Naive thymus-derived CD4-positive, alpha-beta T cell (primary cell): ENCODE measurements around the gene FBXO8. TPM values are rescaled to one million over a fixed set of nuclear protein-coding genes. Genes with fewer than 3 reads are reported as not detected.

Source experiments
- ATAC-seq: fragments of 150-1000 bp; cut with Tn5 transposase; 2 replicates; pipeline ENCODE4 v1.10.0; 2021; ENCODE audit warnings: mild to moderate bottlenecking, moderate library complexity
- CTCF ChIA-PET: fragments of 350-600 bp; sonication (Branson Sonifier 250); formaldehyde crosslinking; loops from one replicate; lab custom pipeline; 2021; ENCODE audit warnings: antibody characterized with exemption; lab: Charles Lee
- POLR2A ChIA-PET: fragments of 350-600 bp; sonication (Branson Sonifier 250); formaldehyde crosslinking; loops from one replicate; lab custom pipeline; 2021; ENCODE audit warnings: antibody characterized with exemption, inconsistent platforms; lab: Charles Lee
- DNase-seq, 9 donors: peaks; one replicate each; pipeline versions ENCODE4 v3.0.0 to v3.0.0-alpha.2; 2020 to 2022; ENCODE audit warnings: mixed read lengths in 1 of 9
- H3K27ac ChIP-seq: one replicate; pipeline ENCODE4 v1.7.0; 2013; ENCODE audit warnings: mild to moderate bottlenecking, low read depth, low read length, moderate library complexity
- H3K27me3 ChIP-seq, 2 donors: one replicate each; pipeline ENCODE4 v1.7.0; 2013; ENCODE audit warnings: low read length in 2 of 2, mild to moderate bottlenecking in 2 of 2, moderate library complexity in 2 of 2; ENCODE audit not compliant: control insufficient read depth in 2 of 2, insufficient read depth in 2 of 2
- H3K36me3 ChIP-seq, 3 experiments: 1 replicate in 2 of 3; 2 replicates in 1 of 3; pipeline ENCODE4 v1.7.0; 2013; ENCODE audit warnings: low read length in 3 of 3, mild to moderate bottlenecking in 3 of 3, moderate library complexity in 1 of 3; ENCODE audit not compliant: insufficient read depth in 3 of 3, control insufficient read depth in 2 of 3
- H3K4me1 ChIP-seq, 2 donors: one replicate each; pipeline ENCODE4 v1.7.0; 2013; ENCODE audit warnings: low read length in 2 of 2, mild to moderate bottlenecking in 2 of 2, moderate library complexity in 1 of 2; ENCODE audit not compliant: control insufficient read depth in 2 of 2, insufficient read depth in 2 of 2
- H3K4me3 ChIP-seq: 2 replicates; pipeline ENCODE4 v1.7.0; 2013; ENCODE audit warnings: mild to moderate bottlenecking, low read length
- H3K9me3 ChIP-seq, 3 experiments: 1 replicate in 2 of 3; 2 replicates in 1 of 3; pipeline ENCODE4 v1.7.0; 2013; ENCODE audit warnings: low read length in 3 of 3; ENCODE audit not compliant: control insufficient read depth in 2 of 3
- H3K27ac Mint-ChIP-seq, 9 donors: one replicate each; pipeline ENCODE4 v1.8.0; 2020 to 2022; ENCODE audit warnings: mixed read lengths in 9 of 9, mild to moderate bottlenecking in 8 of 9, moderate library complexity in 5 of 9, inconsistent platforms in 2 of 9
- H3K27me3 Mint-ChIP-seq, 5 donors: one replicate each; pipeline ENCODE4 v1.8.0; 2021 to 2022; ENCODE audit warnings: mixed read lengths in 5 of 5, mild to moderate bottlenecking in 1 of 5
- H3K36me3 Mint-ChIP-seq, 5 donors: one replicate each; pipeline ENCODE4 v1.8.0; 2020 to 2022; ENCODE audit warnings: mixed read lengths in 5 of 5, mild to moderate bottlenecking in 3 of 5, inconsistent platforms in 1 of 5
- H3K4me1 Mint-ChIP-seq, 7 donors: one replicate each; pipeline ENCODE4 v1.8.0; 2020 to 2022; ENCODE audit warnings: mixed read lengths in 7 of 7, mild to moderate bottlenecking in 3 of 7, inconsistent platforms in 1 of 7
- H3K4me3 Mint-ChIP-seq, 10 donors: one replicate each; pipeline ENCODE4 v1.8.0; 2020 to 2022; ENCODE audit warnings: mild to moderate bottlenecking in 10 of 10, mixed read lengths in 10 of 10, moderate library complexity in 6 of 10, inconsistent platforms in 2 of 10
- H3K9me3 Mint-ChIP-seq, 11 donors: one replicate each; pipeline ENCODE4 v1.8.0; 2020 to 2022; ENCODE audit warnings: mixed read lengths in 11 of 11, mild to moderate bottlenecking in 4 of 11, inconsistent platforms in 1 of 11, moderate library complexity in 1 of 11
- intact Hi-C, 2 donors: fragments of 100-400 bp; cut with micrococcal nuclease; formaldehyde crosslinking; loops; one replicate each; pipeline ENCODE4 v1.15.1; 2023
- polyA plus RNA-seq, 2 donors: library from polyadenylated mRNA; unstranded; fragments of 300-500 nt; fragmentation: Illumina TruSeq; gene quantifications; one replicate each; pipeline ENCODE4 v1.2.3, GENCODE V29; 2021
- total RNA-seq, 6 experiments: library from RNA in 5 of 6; stranded (reverse) in 5 of 6; gene quantifications; 1 replicate in 5 of 6; 2 replicates in 1 of 6; pipeline ENCODE4 v1.2.3 and lab custom pipeline; 2021 to 2026

FBXO8 gene, protein sequence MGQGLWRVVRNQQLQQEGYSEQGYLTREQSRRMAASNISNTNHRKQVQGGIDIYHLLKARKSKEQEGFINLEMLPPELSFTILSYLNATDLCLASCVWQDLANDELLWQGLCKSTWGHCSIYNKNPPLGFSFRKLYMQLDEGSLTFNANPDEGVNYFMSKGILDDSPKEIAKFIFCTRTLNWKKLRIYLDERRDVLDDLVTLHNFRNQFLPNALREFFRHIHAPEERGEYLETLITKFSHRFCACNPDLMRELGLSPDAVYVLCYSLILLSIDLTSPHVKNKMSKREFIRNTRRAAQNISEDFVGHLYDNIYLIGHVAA
- total RNA-seq (10 to 100 TPM; 10.4 to 25.7 (median 23.3) TPM), polyA plus RNA-seq (10 to 100 TPM; 13.8 to 17.3 TPM), total RNA-seq (lab: John Stamatoyannopoulos, UW) (11.3 reads per million, percentile 38 among the genes with 10 or more reads in this experiment)

DNA sequence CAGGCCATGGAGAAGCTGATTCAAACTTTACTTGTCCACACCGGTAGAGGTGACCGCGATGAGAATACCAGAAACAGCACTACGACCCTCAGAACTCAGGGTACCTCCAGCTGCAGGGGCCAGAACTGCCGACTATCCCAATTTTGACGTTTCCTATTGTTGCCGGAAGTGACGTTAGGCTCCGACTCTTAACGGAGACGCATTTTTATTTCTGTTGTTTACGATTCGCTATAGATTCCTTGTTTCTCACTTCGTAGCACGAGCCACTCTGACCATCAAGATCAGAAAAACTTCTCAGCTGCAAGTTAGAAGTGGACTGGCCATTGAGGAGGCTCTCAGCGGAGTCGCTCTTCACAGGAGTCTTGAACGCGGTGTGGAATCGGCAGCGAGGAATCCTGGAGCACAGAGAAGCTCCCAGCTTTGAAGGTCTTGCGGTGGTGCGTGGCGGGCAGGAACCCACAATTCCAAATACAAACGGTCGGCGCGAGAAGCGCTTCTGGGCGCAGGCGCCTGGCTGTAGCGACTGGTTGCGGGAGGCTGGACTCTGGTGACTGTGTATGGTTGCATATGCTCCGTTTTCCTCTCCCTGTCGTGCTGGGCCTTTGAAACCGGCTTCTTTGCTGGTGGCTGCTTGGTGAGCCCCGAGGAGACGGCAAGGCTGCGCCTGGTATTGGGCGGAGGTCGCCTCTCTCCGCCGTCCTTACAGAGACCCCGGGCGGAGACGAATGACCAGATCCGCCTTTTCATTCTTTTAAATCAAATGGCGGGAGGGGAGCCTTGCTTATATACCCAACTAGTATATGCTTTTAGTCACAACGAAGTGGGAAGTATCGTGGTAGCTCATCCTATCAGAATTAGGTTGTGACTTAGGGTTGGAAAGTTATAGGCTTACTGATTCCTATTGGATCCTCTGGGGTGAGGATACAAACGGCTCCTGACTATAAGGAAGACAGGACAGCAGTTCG is at the start of gene FBXO8, which contains the start of gene CEP44:
Gene FBXO8 (minus strand): TSS at position 161 of the 965 bp plus-strand sequence. CDS start 20,575 bp downstream, outside the sequence.
Gene CEP44 (plus strand): TSS at position 405 of the 965 bp plus-strand sequence. CDS start 15,211 bp downstream, outside the sequence.
- no peaks in the 10 kb centered on the region for H3K27me3 Mint-ChIP-seq
- ChIA-PET CTCF (interaction anchor here (1.6 kb wide), 1 partner anchor 863 kb away, joined by 4 read pairs; no protein-coding TSS in a partner anchor), POLR2A (interaction anchor here (0.5 to 1.8 kb wide), 10 partner anchors 14 to 950 kb away, joined by 3 to 8 read pairs (median 3); partner anchors contain the start of genes HMGB2 and SAP30)
- Histone ChIP-seq H3K27me3 (no peaks in the 10 kb centered on the region), H3K36me3 (peaks cover 0 to 11% (median 0%) of the 10 kb centered on the region in 3 experiments), H3K9me3 (peaks cover 0 to 4% (median 0%) of the 10 kb centered on the region in 3 experiments), H3K27ac (peak within 1 kb of the TSS; percentile 98), H3K4me1 (peaks cover 21 to 29% of the 10 kb centered on the region in 2 donors), H3K4me3 (peak within 1 kb of the TSS; percentile 99)
- DNase-seq (peak; percentile 52 to 85 (median 80)), ATAC-seq (peak; percentile 73)
- peak within 1 kb of the TSS; percentile 99 to 100 (median 100) for H3K27ac Mint-ChIP-seq
- intact Hi-C loops, result loop anchor here (1.0 to 10.0 kb wide), 13 partner anchors 35 to 1914 kb away; partner anchors contain the start of genes SPATA4 (in 2 of the 2), GALNT7 (in 1 of the 2), HMGB2 (in 1 of the 2) and HPGD (in 1 of the 2)
- H3K4me3 Mint-ChIP-seq, result peak within 1 kb of the TSS; percentile 91 to 100 (median 99)
- peaks cover 34 to 91% (median 81%) of the 10 kb centered on the region in 7 donors for H3K4me1 Mint-ChIP-seq
- peaks cover 0 to 6% (median 0%) of the 10 kb centered on the region in 11 donors for H3K9me3 Mint-ChIP-seq
- H3K36me3 Mint-ChIP-seq, result peaks cover 0 to 32% (median 19%) of the 10 kb centered on the region in 5 donors

DNA sequence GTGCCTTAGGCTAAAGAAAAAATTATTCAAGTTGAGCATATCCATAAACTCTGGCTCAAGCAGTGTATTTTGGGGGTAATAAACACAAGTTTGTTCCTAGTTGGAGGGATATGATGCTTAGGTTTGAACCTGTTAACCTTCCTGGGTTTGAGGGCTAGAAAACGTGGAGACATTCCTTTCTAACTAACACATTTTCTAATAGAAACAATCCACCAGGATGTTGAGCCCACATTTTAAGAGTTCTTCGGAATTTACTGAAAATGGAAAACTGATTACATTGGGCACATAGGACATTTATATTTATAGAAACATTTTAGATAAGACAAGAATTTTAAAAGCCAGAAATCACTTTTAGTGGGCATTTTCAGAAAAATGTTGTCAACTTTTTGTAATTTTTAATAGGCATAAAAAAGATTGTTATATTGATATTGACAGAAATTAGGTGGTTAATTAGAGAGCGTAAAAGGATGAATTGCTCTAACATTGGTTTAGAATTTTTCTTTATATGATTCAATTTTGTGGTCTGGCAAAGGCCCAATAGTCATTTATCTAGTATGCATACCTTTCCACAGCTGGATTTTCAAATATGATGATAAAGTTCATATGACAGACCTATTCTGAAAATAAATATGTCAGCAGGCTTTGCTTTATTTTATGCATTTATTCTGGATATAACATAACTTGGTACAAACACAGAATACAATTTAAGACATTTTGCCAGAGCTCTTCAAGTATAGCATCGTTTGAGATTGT is 49.5 kb upstream of the FBXO8 start:
- peaks cover 0 to 3% (median 0%) of the 10 kb centered on the region in 5 donors for H3K27me3 Mint-ChIP-seq
- no peaks in the 10 kb centered on the region for H3K36me3 ChIP-seq
- no peak overlapping the region for H3K4me3 ChIP-seq
- no peak overlapping the region for H3K4me3 Mint-ChIP-seq
- no peaks in the 10 kb centered on the region for H3K27me3 ChIP-seq
- H3K9me3 Mint-ChIP-seq, result peaks cover 0 to 1% (median 0%) of the 10 kb centered on the region in 11 donors
- no peak overlapping the region for H3K27ac ChIP-seq
- intact Hi-C loops, result no loop called here
- H3K27ac Mint-ChIP-seq, result no peak overlapping the region
- ATAC-seq (no peak), DNase-seq (no peak)
- CTCF ChIA-PET, result no interaction called here
- no peaks in the 10 kb centered on the region for H3K4me1 ChIP-seq
- POLR2A ChIA-PET, result no interaction called here
- H3K36me3 Mint-ChIP-seq, result peaks cover 0 to 5% (median 0%) of the 10 kb centered on the region in 5 donors
- no peaks in the 10 kb centered on the region for H3K9me3 ChIP-seq
- no peaks in the 10 kb centered on the region for H3K4me1 Mint-ChIP-seq

DNA sequence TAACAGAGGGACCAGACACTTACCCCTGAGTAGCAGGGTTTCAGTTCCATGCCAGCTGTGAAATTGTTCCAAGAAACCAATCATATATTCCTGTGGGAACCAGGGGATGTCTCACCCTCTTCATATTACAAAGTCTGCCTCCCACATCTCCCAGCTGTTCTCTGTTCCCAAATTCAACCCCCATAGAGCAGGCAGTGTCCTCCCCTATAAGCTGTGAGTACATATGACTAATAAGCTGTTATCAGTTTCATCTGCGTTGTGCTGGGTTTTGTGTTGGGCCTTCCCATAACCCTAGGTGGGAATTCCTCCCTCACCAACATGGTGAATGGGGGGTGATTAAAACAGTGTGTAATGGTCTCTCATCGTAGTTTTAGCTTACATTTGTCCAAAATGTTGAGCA is 41.3 kb upstream of the FBXO8 start:
- Histone ChIP-seq H3K9me3 (no peaks in the 10 kb centered on the region), H3K36me3 (peaks cover 0 to 2% (median 0%) of the 10 kb centered on the region in 3 experiments), H3K27ac (no peak overlapping the region), H3K4me1 (no peaks in the 10 kb centered on the region), H3K4me3 (no peak overlapping the region), H3K27me3 (no peaks in the 10 kb centered on the region)
- Mint-ChIP-seq H3K36me3 (no peaks in the 10 kb centered on the region), H3K9me3 (no peaks in the 10 kb centered on the region), H3K27me3 (peaks cover 0 to 3% (median 0%) of the 10 kb centered on the region in 5 donors), H3K4me1 (no peaks in the 10 kb centered on the region), H3K4me3 (no peak overlapping the region), H3K27ac (no peak overlapping the region)
- CTCF ChIA-PET, result no interaction called here
- no peak for DNase-seq
- no peak for ATAC-seq
- intact Hi-C loops, result no loop called here
- POLR2A ChIA-PET, result no interaction called here

DNA sequence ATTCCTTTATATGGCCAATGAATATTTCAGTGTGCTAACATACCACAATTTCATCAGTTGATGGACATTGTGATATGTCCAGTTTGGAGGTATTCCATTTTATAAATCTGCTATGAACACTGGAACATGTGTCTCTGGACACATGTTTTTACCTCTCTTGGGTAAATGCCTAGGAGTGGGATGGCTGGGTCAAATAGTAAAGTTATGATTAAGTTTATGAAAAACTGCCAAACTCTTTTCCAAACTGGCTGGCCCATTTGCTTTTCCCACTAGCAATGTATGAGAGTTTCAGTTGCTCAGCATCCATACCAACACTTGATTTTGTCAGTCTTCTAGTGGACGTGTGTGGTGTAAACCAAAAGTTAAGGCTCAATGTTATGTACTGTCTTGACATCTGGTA is 40.8 kb upstream of the FBXO8 start:
- H3K4me3 ChIP-seq, result no peak overlapping the region
- no peaks in the 10 kb centered on the region for H3K4me1 ChIP-seq
- ChIA-PET CTCF (no interaction called here), POLR2A (no interaction called here)
- H3K36me3 ChIP-seq, result peaks cover 0 to 5% (median 0%) of the 10 kb centered on the region in 3 experiments
- no peak for ATAC-seq
- no peak overlapping the region for H3K4me3 Mint-ChIP-seq
- no peaks in the 10 kb centered on the region for H3K36me3 Mint-ChIP-seq
- H3K27me3 ChIP-seq, result no peaks in the 10 kb centered on the region
- intact Hi-C loops, result no loop called here
- no peak overlapping the region for H3K27ac ChIP-seq
- H3K27me3 Mint-ChIP-seq, result peaks cover 0 to 3% (median 0%) of the 10 kb centered on the region in 5 donors
- no peaks in the 10 kb centered on the region for H3K9me3 Mint-ChIP-seq
- H3K9me3 ChIP-seq, result no peaks in the 10 kb centered on the region
- DNase-seq, result no peak
- no peak overlapping the region for H3K27ac Mint-ChIP-seq
- H3K4me1 Mint-ChIP-seq, result no peaks in the 10 kb centered on the region

DNA sequence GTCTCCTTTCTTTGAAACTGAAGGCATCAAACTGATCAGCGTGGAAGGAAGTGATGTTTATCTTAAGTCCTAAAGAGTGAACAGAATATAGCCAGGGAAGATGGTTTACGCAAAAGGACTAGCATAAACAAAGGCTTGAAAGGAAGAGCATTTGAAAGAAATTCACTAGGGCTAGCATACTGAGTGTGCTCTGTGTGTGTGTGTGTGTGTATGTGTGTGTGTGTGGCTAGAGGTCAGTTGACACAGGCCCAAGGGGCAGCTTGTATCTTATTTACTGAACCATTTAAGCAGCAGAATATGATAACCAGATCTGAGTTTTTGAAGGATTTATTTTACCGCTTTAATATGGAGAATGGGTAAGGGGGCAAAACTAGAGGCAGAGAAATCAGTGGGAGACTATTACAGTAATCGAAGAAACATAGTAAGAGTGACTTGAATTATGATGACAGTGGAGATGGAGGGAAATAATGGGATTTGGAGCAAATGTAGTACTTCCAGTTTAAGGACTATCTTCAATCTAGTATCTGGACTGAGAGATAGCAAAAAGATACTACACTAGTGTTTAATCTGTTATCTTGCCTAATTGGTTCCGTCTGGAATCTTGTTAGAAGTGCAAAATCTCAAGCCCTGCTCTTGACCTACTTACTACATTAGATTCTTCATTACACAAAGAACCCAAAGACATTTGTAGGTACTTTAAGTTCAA is 37.2 kb upstream of the FBXO8 start:
- CTCF ChIA-PET, result interaction anchor here (0.6 to 1.0 kb wide), 2 partner anchors 98 to 100 kb away, joined by 3 read pairs; no protein-coding TSS in a partner anchor
- H3K27me3 Mint-ChIP-seq, result no peaks in the 10 kb centered on the region
- peaks cover 0 to 4% (median 0%) of the 10 kb centered on the region in 5 donors for H3K36me3 Mint-ChIP-seq
- H3K4me3 Mint-ChIP-seq, result no peak overlapping the region
- Histone ChIP-seq H3K27ac (no peak overlapping the region), H3K36me3 (peaks cover 0 to 10% (median 3%) of the 10 kb centered on the region in 3 experiments), H3K9me3 (no peaks in the 10 kb centered on the region), H3K27me3 (no peaks in the 10 kb centered on the region), H3K4me1 (no peaks in the 10 kb centered on the region), H3K4me3 (no peak overlapping the region)
- intact Hi-C loops, result no loop called here
- H3K27ac Mint-ChIP-seq, result no peak overlapping the region
- ATAC-seq (no peak), DNase-seq (no peak)
- no peaks in the 10 kb centered on the region for H3K9me3 Mint-ChIP-seq
- POLR2A ChIA-PET, result no interaction called here
- no peaks in the 10 kb centered on the region for H3K4me1 Mint-ChIP-seq
